HG02588 (cell line): ENCODE measurements around the gene KIF1A.
"Not testable (repeated sequence)": the region's sequence is repeated elsewhere in the genome, so short reads cannot be mapped to it uniquely, and the experiment has no call there.

ENCODE experiments used
- ATAC-seq: cut with Tn5 transposase; IDR thresholded peaks from one replicate; pipeline ENCODE4 v1.9.1; 2021; ENCODE audit warnings: mild to moderate bottlenecking, moderate library complexity; ENCODE audit not compliant: unreplicated experiment

Gene KIF1A

GRCh38 chr2:240789501-240790369 lies 30.3 kb downstream of the KIF1A start:
- no peak for ATAC-seq

- no peak for ATAC-seq
These were observed 31.0 kb downstream of the KIF1A start for GRCh38 chr2:240789051-240789453.

- ATAC-seq, result no peak
These were observed 31.5 kb downstream of the KIF1A start for GRCh38 chr2:240788482-240788881.

GRCh38 chr2:240787521-240788472 lies 32.2 kb downstream of the KIF1A start:
- no peak for ATAC-seq

- ATAC-seq, result no peak
These were observed 33.1 kb downstream of the KIF1A start for GRCh38 chr2:240786871-240787311.

- no peak for ATAC-seq
These were observed 33.6 kb downstream of the KIF1A start for GRCh38 chr2:240786355-240786841.

- ATAC-seq, result no peak
These were observed 34.3 kb downstream of the KIF1A start for GRCh38 chr2:240785424-240786335.

GRCh38 chr2:240784629-240785423 lies 35.2 kb downstream of the KIF1A start:
- ATAC-seq, result no peak

- ATAC-seq, result no peak
These were observed 36.0 kb downstream of the KIF1A start for GRCh38 chr2:240783819-240784621.

- ATAC-seq, result no peak
These were observed 36.9 kb downstream of the KIF1A start for GRCh38 chr2:240782886-240783818.

- no peak for ATAC-seq
These were observed 37.7 kb downstream of the KIF1A start for GRCh38 chr2:240782221-240782885.

GRCh38 chr2:240781471-240782220 lies 38.4 kb downstream of the KIF1A start:
- ATAC-seq, result no peak

GRCh38 chr2:240780023-240780700 lies 39.9 kb downstream of the KIF1A start:
- no peak for ATAC-seq

GRCh38 chr2:240779250-240779832 lies 40.7 kb downstream of the KIF1A start:
- not testable (repeated sequence) for ATAC-seq

- no peak for ATAC-seq
These were observed 41.6 kb downstream of the KIF1A start for GRCh38 chr2:240778426-240778825.
